PFSK-1 (cell line): Measurements from ENCODE around the gene BABAM2.

Source experiments
- FOXP2 ChIP-seq: optimal IDR thresholded peaks from 2 replicates; pipeline ENCODE3; 2011; ENCODE audit warnings: borderline replicate concordance, control low read depth, inconsistent platforms; ENCODE audit not compliant: insufficient read depth; ENCODE audit errors: extremely low read length, extremely low read depth
- POLR2AphosphoS5 ChIP-seq: IDR thresholded peaks from 2 replicates; pipeline ENCODE4 v1.6.1; 2012; ENCODE audit warnings: low read depth, mild to moderate bottlenecking, control low read depth, low read length, moderate library complexity
- SIN3A ChIP-seq: IDR thresholded peaks from 2 replicates; pipeline ENCODE4 v1.6.1; 2012; ENCODE audit warnings: mild to moderate bottlenecking, low read length, moderate library complexity, borderline replicate concordance; ENCODE audit not compliant: insufficient read depth
- TAF1 ChIP-seq: IDR thresholded peaks from 2 replicates; pipeline ENCODE4 v1.6.1; 2012; ENCODE audit warnings: low read length, control low read depth, borderline replicate concordance; ENCODE audit not compliant: insufficient read depth
- TF ChIP-seq, protein P1 (sequence below), 2 experiments: IDR thresholded peaks; 2 replicates each; pipeline versions ENCODE4 v1.6.1 to v1.8.0; 2011 to 2012; ENCODE audit warnings: low read depth in 2 of 2, low read length in 2 of 2, control low read depth in 1 of 2, inconsistent platforms in 1 of 2, mild to moderate bottlenecking in 1 of 2, moderate library complexity in 1 of 2; ENCODE audit not compliant: insufficient read depth in 1 of 2

DNA sequence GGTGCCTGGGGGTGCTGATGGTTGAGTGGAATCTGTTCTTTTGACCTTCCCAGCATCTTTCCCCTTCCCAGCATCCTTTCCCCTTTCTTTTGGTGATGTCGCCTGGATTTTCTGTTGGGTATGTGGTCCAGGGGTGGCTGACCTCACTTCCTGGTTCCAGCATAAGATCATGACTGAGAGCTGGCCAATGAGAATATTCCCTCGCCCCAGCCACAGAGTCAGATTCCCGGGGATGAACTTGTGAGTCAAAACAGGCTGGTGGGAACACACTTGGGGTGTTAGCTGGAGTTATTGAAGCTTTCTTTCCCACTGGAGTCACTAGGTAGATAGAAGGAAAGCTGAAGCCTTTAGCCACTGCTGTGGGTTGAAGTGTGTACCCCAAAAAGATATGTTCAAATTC is 474.1 kb downstream of the BABAM2 start:
- TF ChIP-seq POLR2AphosphoS5, result no peak
- no peak for TF ChIP-seq SIN3A
- TF ChIP-seq, protein P1, sequence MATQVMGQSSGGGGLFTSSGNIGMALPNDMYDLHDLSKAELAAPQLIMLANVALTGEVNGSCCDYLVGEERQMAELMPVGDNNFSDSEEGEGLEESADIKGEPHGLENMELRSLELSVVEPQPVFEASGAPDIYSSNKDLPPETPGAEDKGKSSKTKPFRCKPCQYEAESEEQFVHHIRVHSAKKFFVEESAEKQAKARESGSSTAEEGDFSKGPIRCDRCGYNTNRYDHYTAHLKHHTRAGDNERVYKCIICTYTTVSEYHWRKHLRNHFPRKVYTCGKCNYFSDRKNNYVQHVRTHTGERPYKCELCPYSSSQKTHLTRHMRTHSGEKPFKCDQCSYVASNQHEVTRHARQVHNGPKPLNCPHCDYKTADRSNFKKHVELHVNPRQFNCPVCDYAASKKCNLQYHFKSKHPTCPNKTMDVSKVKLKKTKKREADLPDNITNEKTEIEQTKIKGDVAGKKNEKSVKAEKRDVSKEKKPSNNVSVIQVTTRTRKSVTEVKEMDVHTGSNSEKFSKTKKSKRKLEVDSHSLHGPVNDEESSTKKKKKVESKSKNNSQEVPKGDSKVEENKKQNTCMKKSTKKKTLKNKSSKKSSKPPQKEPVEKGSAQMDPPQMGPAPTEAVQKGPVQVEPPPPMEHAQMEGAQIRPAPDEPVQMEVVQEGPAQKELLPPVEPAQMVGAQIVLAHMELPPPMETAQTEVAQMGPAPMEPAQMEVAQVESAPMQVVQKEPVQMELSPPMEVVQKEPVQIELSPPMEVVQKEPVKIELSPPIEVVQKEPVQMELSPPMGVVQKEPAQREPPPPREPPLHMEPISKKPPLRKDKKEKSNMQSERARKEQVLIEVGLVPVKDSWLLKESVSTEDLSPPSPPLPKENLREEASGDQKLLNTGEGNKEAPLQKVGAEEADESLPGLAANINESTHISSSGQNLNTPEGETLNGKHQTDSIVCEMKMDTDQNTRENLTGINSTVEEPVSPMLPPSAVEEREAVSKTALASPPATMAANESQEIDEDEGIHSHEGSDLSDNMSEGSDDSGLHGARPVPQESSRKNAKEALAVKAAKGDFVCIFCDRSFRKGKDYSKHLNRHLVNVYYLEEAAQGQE (IDR thresholded peaks at IDR 0.05; ENCODE audit: insufficient read depth in 1 of 2, low read depth in 2 of 2, low read length in 2 of 2), result no peak
- no peak for TF ChIP-seq TAF1
- TF ChIP-seq FOXP2, result no peak
